Measurements from ENCODE around the gene YWHAE. TPM values are rescaled to one million over a fixed set of nuclear protein-coding genes. Genes with fewer than 3 reads are reported as not detected.

Gene YWHAE
- total and polyA plus RNA-seq, 9 of the 15 experiments (the other 6 are each of a cell fraction or from before 2014, with no cell fraction given) = 184 to 727 (median 448) TPM

DNA sequence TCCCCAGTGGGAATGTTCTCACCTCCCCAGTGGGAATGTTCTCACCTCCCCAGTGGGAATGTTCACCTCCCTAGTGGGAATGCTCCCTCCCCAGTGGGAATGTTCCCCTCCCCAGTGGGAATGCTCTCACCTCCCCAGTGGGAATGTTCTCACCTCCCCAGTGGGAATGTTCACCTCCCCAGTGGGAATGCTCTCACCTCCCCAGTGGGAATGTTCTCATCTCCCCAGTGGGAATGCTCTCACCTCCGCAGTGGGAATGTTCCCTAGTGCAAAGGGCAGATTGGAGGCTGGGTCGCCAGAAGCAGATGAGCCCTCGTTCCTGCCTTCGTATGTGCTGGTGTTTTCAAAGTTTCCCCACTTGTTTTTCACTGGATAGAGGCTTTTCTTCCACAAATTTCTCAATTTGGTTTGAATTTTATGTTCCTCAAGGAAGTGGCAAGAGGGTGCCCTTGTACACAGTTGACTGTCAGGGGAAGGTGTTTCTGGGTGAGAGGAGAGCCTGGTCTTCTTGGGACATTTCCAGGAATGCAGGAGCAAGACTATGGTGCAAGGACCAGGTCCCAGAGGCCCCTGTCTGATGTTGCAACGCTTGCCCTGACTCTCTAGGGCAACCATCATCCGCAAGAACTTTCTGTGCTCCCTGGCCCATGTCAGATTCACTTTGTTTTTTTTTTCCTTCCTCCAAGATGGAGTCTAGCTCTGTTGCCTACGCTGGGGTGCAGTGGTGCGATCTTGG lies 86.6 kb downstream of the YWHAE start:
- Histone ChIP-seq H3K4me2 (ENCODE audit: insufficient read depth, low read length) (no peak overlapping the region), H3K9me3 (replicated peaks; ENCODE audit: control insufficient read depth, insufficient read depth, low read depth, low read length) (no peaks in the 10 kb centered on the region)

More for the DNA sequence above, 86.6 kb downstream of the YWHAE start:
- WGBS (ENCODE audit: insufficient coverage, low coverage, missing lambda C conversion rate) = 19% methylated on average over 6 of the region's 8 CpGs
- Histone ChIP-seq H3K9me1 (ENCODE audit: control insufficient read depth, insufficient read depth, low read length) (no peaks in the 10 kb centered on the region), H3K4me3 (no peak overlapping the region), H3K4me1 (replicated peaks in 1 of 2; ENCODE audit: control insufficient read depth in 2 of 2, insufficient read depth in 2 of 2, low read length in 2 of 2) (peaks cover 0 to 9% of the 10 kb centered on the region in 2 experiments; a peak in 2 of 5 replicates), H4K20me1 (replicated peaks; ENCODE audit: control insufficient read depth, insufficient read depth, low read length) (no peaks in the 10 kb centered on the region), H3K9ac (ENCODE audit: insufficient read depth in 1 of 2, low read depth in 2 of 2, low read length in 2 of 2) (no peak overlapping the region), H2AFZ (ENCODE audit: low read depth, low read length) (no peak overlapping the region), H3K79me2 (ENCODE audit: control insufficient read depth, insufficient read depth, low read length) (no peaks in the 10 kb centered on the region), H3K27ac (ENCODE audit: extremely low read depth, low read depth, low read length) (no peak overlapping the region), H3K27me3 (ENCODE audit: control insufficient read depth in 2 of 2, insufficient read depth in 2 of 2, low read length in 2 of 2) (peaks cover 3 to 6% of the 10 kb centered on the region in 2 experiments; a peak in 4 of 5 replicates), H3K36me3 (ENCODE audit: control insufficient read depth, insufficient read depth, low read length) (no peaks in the 10 kb centered on the region)
- TF ChIP-seq CEBPB (tag; IDR thresholded peaks at IDR 0.05) = peak; percentile 31; the same call in 1 of the 2 replicates
- TF ChIP-seq, protein P1, sequence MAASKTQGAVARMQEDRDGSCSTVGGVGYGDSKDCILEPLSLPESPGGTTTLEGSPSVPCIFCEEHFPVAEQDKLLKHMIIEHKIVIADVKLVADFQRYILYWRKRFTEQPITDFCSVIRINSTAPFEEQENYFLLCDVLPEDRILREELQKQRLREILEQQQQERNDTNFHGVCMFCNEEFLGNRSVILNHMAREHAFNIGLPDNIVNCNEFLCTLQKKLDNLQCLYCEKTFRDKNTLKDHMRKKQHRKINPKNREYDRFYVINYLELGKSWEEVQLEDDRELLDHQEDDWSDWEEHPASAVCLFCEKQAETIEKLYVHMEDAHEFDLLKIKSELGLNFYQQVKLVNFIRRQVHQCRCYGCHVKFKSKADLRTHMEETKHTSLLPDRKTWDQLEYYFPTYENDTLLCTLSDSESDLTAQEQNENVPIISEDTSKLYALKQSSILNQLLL (CRISPR knock-in tag; IDR thresholded peaks at IDR 0.05; ENCODE audit: borderline replicate concordance) = no peak
- in situ Hi-C loops (cut with MboI) = no loop called here
- intact Hi-C loops (cut with micrococcal nuclease) = no loop called here
- no peak for FAIRE-seq
- ChIA-PET POLR2A (no interaction called here), CTCF (ENCODE audit: low intra/inter-chr PET ratio) (no interaction called here)
- ATAC-seq = no peak
- no TSS peak for BruUV-seq (replicated peaks)
- DNase-seq (ENCODE audit: extremely low read depth in 1 of 4, low spot score in 3 of 4) = no peak

All from K562 (cell line).